ENCODE data around the gene TRABD2B. TPM values are rescaled to one million over a fixed set of nuclear protein-coding genes. Genes with fewer than 3 reads are reported as not detected.

Gene TRABD2B
- total and polyA plus RNA-seq, 2 of the 13 experiments (the other 11 are each of a cell fraction or from before 2014, with no cell fraction given), result 0.04 TPM; not detected in 1

DNA sequence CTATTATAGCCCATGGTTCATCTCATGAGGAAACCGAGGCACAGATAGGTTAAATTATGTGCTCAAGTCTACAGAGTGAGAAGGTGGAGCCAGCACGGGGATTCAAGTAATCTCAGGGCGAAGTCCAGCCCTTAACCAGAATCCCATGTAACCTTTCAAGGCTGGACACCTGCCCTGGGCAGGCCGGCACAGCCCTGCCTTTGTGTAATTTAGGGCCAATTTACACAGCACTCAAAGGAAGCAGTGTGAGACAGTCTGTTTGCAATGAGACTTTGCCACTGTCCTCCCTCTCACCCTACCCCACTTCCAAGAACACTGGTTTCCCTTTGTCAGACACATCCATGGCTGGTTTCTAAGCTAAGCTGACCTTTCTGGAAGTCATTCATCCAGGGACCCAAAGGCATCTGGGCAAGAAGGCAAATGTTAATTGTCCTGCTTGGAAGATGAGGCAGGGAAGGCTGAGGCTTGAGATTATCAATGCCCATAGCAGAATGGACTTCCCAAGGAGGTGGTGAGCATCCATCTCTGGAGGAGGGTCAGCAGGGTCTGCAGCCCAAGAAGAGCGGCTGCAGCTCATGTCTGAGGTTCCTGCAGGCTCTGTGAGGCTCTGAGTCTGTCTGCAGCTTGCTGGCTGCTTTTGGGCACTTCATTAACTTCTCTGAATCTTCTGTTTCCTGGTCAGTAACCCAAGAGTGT, 159.2 kb downstream of the TRABD2B start (continued):
- TF ChIP-seq, protein P1, sequence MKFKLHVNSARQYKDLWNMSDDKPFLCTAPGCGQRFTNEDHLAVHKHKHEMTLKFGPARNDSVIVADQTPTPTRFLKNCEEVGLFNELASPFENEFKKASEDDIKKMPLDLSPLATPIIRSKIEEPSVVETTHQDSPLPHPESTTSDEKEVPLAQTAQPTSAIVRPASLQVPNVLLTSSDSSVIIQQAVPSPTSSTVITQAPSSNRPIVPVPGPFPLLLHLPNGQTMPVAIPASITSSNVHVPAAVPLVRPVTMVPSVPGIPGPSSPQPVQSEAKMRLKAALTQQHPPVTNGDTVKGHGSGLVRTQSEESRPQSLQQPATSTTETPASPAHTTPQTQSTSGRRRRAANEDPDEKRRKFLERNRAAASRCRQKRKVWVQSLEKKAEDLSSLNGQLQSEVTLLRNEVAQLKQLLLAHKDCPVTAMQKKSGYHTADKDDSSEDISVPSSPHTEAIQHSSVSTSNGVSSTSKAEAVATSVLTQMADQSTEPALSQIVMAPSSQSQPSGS (CRISPR knock-in tag; IDR thresholded peaks at IDR 0.05), result peak; percentile 46; the same call in 1 of the 2 replicates
- peak; percentile 79 for TF ChIP-seq ELF3 (CRISPR knock-in tag; IDR thresholded peaks at IDR 0.05)
- TF ChIP-seq SSRP1 (CRISPR knock-in tag; IDR thresholded peaks at IDR 0.05), result peak; percentile 49; the same call in 1 of the 2 replicates
- no peak for TF ChIP-seq ZNF670 (CRISPR knock-in tag; IDR thresholded peaks at IDR 0.05; ENCODE audit: borderline replicate concordance)
- TF ChIP-seq, protein P2, sequence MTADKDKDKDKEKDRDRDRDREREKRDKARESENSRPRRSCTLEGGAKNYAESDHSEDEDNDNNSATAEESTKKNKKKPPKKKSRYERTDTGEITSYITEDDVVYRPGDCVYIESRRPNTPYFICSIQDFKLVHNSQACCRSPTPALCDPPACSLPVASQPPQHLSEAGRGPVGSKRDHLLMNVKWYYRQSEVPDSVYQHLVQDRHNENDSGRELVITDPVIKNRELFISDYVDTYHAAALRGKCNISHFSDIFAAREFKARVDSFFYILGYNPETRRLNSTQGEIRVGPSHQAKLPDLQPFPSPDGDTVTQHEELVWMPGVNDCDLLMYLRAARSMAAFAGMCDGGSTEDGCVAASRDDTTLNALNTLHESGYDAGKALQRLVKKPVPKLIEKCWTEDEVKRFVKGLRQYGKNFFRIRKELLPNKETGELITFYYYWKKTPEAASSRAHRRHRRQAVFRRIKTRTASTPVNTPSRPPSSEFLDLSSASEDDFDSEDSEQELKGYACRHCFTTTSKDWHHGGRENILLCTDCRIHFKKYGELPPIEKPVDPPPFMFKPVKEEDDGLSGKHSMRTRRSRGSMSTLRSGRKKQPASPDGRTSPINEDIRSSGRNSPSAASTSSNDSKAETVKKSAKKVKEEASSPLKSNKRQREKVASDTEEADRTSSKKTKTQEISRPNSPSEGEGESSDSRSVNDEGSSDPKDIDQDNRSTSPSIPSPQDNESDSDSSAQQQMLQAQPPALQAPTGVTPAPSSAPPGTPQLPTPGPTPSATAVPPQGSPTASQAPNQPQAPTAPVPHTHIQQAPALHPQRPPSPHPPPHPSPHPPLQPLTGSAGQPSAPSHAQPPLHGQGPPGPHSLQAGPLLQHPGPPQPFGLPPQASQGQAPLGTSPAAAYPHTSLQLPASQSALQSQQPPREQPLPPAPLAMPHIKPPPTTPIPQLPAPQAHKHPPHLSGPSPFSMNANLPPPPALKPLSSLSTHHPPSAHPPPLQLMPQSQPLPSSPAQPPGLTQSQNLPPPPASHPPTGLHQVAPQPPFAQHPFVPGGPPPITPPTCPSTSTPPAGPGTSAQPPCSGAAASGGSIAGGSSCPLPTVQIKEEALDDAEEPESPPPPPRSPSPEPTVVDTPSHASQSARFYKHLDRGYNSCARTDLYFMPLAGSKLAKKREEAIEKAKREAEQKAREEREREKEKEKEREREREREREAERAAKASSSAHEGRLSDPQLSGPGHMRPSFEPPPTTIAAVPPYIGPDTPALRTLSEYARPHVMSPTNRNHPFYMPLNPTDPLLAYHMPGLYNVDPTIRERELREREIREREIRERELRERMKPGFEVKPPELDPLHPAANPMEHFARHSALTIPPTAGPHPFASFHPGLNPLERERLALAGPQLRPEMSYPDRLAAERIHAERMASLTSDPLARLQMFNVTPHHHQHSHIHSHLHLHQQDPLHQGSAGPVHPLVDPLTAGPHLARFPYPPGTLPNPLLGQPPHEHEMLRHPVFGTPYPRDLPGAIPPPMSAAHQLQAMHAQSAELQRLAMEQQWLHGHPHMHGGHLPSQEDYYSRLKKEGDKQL (CRISPR knock-in tag; IDR thresholded peaks at IDR 0.05; ENCODE audit: low read depth), result no peak
- TF ChIP-seq, protein P3, sequence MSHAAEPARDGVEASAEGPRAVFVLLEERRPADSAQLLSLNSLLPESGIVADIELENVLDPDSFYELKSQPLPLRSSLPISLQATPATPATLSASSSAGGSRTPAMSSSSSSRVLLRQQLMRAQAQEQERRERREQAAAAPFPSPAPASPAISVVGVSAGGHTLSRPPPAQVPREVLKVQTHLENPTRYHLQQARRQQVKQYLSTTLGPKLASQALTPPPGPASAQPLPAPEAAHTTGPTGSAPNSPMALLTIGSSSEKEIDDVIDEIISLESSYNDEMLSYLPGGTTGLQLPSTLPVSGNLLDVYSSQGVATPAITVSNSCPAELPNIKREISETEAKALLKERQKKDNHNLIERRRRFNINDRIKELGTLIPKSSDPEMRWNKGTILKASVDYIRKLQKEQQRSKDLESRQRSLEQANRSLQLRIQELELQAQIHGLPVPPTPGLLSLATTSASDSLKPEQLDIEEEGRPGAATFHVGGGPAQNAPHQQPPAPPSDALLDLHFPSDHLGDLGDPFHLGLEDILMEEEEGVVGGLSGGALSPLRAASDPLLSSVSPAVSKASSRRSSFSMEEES (CRISPR knock-in tag; IDR thresholded peaks at IDR 0.05), result peak; percentile 50; the same call in 1 of the 2 replicates
- no peak for TF ChIP-seq HOXA9 (CRISPR knock-in tag; IDR thresholded peaks at IDR 0.05; ENCODE audit: borderline replicate concordance)
- no peak for TF ChIP-seq TCF7L2 (IDR thresholded peaks at IDR 0.05; ENCODE audit: low read depth, low read length)
- TF ChIP-seq, protein P4, sequence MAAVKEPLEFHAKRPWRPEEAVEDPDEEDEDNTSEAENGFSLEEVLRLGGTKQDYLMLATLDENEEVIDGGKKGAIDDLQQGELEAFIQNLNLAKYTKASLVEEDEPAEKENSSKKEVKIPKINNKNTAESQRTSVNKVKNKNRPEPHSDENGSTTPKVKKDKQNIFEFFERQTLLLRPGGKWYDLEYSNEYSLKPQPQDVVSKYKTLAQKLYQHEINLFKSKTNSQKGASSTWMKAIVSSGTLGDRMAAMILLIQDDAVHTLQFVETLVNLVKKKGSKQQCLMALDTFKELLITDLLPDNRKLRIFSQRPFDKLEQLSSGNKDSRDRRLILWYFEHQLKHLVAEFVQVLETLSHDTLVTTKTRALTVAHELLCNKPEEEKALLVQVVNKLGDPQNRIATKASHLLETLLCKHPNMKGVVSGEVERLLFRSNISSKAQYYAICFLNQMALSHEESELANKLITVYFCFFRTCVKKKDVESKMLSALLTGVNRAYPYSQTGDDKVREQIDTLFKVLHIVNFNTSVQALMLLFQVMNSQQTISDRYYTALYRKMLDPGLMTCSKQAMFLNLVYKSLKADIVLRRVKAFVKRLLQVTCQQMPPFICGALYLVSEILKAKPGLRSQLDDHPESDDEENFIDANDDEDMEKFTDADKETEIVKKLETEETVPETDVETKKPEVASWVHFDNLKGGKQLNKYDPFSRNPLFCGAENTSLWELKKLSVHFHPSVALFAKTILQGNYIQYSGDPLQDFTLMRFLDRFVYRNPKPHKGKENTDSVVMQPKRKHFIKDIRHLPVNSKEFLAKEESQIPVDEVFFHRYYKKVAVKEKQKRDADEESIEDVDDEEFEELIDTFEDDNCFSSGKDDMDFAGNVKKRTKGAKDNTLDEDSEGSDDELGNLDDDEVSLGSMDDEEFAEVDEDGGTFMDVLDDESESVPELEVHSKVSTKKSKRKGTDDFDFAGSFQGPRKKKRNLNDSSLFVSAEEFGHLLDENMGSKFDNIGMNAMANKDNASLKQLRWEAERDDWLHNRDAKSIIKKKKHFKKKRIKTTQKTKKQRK (IDR thresholded peaks at IDR 0.05; ENCODE audit: low read length), result no peak
- TF ChIP-seq PCBP2 (optimal IDR thresholded peaks at IDR 0.05; ENCODE audit: low read depth, low read length, poor library complexity, severe bottlenecking), result no peak
- peak; percentile 85 for TF ChIP-seq ZNF331 (CRISPR knock-in tag; IDR thresholded peaks at IDR 0.05)
- TF ChIP-seq, protein P5, sequence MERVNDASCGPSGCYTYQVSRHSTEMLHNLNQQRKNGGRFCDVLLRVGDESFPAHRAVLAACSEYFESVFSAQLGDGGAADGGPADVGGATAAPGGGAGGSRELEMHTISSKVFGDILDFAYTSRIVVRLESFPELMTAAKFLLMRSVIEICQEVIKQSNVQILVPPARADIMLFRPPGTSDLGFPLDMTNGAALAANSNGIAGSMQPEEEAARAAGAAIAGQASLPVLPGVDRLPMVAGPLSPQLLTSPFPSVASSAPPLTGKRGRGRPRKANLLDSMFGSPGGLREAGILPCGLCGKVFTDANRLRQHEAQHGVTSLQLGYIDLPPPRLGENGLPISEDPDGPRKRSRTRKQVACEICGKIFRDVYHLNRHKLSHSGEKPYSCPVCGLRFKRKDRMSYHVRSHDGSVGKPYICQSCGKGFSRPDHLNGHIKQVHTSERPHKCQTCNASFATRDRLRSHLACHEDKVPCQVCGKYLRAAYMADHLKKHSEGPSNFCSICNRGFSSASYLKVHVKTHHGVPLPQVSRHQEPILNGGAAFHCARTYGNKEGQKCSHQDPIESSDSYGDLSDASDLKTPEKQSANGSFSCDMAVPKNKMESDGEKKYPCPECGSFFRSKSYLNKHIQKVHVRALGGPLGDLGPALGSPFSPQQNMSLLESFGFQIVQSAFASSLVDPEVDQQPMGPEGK (CRISPR knock-in tag; IDR thresholded peaks at IDR 0.05), result peak; percentile 44; the same call in 1 of the 2 replicates
